HG02840 (cell line): ENCODE results near the gene OSGIN1.

Source experiments
- ATAC-seq: cut with Tn5 transposase; IDR thresholded peaks from one replicate; pipeline ENCODE4 v1.9.1; 2021; ENCODE audit warnings: mild to moderate bottlenecking, moderate library complexity, moderate number of reproducible peaks; ENCODE audit not compliant: unreplicated experiment, low FRiP score

The OSGIN1 gene

GRCh38 chr16:83956336-83957289 is 3.6 kb downstream of the OSGIN1 start:
- ATAC-seq: no peak

DNA sequence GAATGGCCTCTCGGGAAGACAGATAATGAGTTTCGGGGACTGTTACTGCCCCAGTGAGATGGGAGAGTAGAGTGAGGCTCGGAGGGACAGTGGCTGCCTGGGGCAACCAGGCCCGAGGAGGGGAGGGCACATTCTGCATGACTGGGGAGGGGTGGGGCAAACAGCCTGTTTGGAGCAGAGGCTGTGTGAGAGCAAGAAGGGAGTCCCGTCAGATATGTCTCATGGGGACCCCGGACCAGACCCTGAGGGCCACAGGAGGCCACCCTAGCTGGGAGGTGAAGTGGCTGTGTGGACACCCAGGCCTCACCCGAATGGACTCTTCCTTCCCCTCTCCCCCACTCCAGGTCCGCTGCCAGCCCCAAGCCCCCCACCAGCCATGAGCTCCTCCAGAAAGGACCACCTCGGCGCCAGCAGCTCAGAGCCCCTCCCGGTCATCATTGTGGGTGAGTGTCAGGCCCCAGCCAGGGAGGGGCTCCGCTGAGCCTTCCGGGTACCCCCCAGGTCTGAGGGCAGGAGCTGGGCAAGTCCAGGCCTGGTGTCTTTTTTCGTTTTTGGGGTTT is 4.3 kb downstream of the OSGIN1 start:
- no peak for ATAC-seq

- no peak for ATAC-seq
These were observed 5.3 kb downstream of the OSGIN1 start for GRCh38 chr16:83958137-83958845.

DNA sequence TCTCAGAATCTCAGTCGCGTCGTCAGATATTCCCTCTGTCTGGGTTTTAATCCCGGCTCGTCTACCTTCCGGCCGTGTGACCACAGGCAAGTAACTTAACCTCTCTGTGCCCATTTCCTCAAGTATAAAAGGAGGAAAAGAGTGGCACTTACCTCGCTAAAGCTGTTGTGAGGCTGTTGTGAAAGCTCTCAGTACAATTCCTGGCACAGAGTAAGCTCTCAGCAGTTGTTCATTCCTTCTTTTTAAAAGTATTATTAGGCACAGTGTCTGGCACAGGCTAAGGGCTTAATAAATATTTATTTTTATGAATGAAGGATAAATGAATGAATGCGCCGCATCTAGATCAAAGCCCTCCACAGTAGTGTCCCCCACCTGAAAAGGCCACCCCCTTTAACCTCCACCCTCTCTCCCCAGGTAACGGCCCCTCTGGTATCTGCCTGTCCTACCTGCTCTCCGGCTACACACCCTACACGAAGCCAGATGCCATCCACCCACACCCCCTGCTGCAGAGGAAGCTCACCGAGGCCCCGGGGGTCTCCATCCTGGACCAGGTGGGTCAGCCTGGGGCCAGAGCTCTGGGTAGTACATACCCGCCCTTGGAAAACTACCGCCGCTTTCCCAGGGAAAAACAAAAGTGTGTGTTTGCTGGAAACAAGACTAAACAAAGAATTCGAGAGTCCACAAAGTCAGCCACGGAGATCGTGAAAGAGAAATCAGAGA is 6.0 kb downstream of the OSGIN1 start:
- ATAC-seq: no peak

- no peak for ATAC-seq
These were observed 6.8 kb downstream of the OSGIN1 start for GRCh38 chr16:83959656-83960434.

DNA sequence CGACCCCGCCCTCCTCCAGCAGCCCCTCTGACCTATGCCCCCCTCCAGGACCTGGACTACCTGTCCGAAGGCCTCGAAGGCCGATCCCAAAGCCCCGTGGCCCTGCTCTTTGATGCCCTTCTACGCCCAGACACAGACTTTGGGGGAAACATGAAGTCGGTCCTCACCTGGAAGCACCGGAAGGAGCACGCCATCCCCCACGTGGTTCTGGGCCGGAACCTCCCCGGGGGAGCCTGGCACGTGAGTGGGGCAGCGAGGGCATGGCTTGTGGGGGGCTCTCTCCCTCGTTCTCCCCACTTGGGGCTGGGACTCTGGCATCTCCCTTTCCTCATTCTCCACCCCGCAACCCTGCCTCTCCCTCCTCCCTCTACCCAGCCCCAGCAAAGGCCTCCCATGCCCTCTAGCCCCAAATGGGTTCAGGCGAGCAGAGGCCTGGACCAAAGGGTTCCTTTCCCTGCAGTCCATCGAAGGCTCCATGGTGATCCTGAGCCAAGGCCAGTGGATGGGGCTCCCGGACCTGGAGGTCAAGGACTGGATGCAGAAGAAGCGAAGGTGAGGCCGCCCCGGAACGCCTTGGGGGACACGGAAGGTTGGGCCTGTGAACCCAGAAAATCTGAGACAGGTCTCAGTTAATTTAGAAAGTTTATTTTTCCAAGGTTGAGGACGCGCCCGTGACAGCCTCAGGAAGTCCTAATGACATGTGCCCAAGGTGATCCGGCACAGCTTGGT is 7.6 kb downstream of the OSGIN1 start:
- ATAC-seq: no peak

DNA sequence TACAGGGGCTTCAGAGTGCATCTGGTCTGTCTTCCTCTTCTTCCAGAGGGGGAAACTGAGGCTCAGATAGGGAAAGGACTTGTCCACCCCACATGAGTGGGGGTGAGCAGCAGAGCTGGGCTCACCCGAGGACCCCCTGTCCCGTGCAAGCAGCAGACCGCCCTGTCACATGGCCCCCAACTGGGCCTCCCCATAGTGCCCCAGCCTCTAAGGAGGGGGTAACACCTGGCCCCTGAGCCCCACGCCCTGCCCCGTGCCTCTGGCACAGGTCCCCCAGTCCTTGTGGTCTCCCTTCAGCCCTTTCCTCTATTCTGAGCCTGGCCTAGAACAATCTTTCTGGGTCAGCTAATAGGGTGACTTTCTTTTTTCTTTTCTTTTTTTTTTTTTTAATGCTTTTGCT is 8.6 kb downstream of the OSGIN1 start:
- no peak for ATAC-seq

DNA sequence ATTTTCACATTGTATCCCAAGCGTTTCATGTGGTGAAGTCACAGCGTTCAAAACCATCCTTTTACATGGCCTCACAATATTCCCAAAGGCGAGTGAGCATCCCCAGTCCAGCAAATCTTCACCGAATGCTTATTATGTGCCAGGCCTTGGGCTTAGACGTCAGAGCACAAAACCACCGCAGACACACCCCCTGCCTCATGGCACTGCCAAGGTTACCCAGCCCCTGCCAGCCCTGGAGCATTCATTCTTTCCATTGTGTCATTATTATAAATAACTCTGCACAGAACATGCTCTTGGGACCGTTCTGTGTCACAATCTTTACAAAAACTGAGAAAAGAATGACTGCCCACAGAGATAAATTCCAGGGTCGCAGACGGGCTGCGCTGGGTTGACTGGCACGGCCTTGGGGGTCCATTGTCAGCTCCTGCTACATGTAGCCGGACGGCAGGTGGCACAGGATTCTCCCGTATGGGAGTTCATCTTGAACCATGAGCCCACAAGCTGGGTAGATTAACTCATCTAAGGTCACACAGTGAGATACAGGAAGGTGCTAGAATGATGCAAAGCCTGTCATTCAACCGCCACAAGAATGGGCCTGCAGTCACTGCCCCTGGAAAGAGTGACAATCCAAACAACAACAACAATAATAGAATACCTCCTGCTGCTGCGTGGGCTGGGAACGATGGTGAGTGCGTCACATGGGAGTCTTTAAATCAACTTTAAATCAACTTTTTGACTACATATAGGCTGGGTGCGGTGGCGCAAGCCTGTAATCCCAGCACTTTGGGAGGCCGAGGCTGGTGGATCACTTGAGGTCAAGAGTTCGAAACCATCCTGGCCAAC is 10.5 kb downstream of the OSGIN1 start:
- no peak for ATAC-seq

DNA sequence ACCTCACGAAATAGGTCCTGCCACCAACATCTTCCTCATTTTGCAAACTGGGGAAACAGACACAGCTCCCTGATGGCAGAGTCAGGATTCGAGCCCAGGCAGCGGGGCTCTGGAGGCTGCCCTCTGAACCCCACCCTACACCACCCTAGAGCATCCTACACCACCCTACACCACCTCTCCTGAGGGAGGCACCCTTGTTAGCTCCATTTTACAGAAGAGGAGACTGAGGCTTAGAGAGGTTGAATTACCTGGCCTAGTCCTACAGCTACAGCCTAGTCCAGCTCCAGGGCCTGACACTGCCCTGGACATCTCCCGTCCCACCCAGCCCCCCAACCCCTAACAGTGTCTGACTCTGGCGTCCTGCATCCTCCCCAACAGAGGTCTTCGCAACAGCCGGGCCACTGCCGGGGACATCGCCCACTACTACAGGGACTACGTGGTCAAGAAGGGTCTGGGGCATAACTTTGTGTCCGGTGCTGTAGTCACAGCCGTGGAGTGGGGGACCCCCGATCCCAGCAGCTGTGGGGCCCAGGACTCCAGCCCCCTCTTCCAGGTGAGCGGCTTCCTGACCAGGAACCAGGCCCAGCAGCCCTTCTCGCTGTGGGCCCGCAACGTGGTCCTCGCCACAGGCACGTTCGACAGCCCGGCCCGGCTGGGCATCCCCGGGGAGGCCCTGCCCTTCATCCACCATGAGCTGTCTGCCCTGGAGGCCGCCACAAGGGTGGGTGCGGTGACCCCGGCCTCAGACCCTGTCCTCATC is 11.8 kb downstream of the OSGIN1 start:
- ATAC-seq: no peak

DNA sequence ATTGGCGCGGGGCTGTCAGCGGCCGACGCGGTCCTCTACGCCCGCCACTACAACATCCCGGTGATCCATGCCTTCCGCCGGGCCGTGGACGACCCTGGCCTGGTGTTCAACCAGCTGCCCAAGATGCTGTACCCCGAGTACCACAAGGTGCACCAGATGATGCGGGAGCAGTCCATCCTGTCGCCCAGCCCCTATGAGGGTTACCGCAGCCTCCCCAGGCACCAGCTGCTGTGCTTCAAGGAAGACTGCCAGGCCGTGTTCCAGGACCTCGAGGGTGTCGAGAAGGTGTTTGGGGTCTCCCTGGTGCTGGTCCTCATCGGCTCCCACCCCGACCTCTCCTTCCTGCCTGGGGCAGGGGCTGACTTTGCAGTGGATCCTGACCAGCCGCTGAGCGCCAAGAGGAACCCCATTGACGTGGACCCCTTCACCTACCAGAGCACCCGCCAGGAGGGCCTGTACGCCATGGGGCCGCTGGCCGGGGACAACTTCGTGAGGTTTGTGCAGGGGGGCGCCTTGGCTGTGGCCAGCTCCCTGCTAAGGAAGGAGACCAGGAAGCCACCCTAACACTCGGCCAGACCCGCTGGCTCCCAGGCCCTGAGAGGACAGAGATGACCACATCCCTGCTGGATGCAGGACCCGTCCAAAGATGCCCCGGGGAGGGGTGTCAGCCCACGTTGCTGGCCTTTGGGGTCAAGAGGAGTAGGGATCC is 12.6 kb downstream of the OSGIN1 start:
- no peak for ATAC-seq

- no peak for ATAC-seq
These were observed 13.2 kb downstream of the OSGIN1 start for GRCh38 chr16:83966153-83966696.

GRCh38 chr16:83967091-83967490 is 14.1 kb downstream of the OSGIN1 start:
- ATAC-seq: no peak

DNA sequence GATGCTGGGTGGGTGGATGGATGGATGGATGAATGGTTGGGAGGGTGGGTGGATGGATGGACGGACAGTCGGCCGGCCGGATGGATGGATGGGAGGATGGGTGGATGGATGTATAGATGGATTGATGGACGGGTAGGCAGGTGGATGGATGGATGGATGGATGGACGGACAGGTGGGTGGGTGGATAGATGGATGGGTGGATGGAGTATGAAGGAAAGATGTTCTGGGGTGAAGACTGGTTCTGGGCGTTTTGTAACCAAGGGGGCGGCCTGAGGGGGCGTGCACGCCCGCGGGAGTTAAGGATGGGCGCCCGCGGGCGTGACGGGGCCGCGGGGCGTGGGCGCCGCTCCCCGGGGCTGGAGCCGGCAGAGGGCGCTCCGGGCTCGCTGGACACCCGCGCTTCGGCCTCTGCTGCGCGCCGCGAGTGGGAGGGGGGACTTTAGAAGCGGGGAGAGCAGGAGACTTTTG is 14.8 kb downstream of the OSGIN1 start, which contains the start of gene NECAB2:
NECAB2 (plus strand) TSS at position 407 of the 468 bp plus-strand sequence. CDS start 405 bp downstream, outside the sequence.
- no peak for ATAC-seq

GRCh38 chr16:83968306-83968851 is 15.3 kb downstream of the OSGIN1 start:
- ATAC-seq: no peak

- ATAC-seq: no peak
These were observed 16.0 kb downstream of the OSGIN1 start for GRCh38 chr16:83968891-83969649.
